MCF 10A (cell line): ENCODE measurements around the gene PGGHG. TPM values are rescaled to one million over a fixed set of nuclear protein-coding genes. Genes with fewer than 3 reads are reported as not detected.
"Not testable (repeated sequence)": the region's sequence is repeated elsewhere in the genome, so short reads cannot be mapped to it uniquely, and the experiment has no call there.

Source experiments
- BruUV-seq: library from RNA; stranded (reverse); fragments of 400-500 nt; replicated peaks from 2 replicates; lab custom pipeline; 2021; lab: Mats Ljungman, UMichigan
- CTCF ChIA-PET: fragments of 300-600 bp; sonication (Branson Sonifier 250); formaldehyde crosslinking; extraction: SDS; loops from one replicate; lab custom pipeline; 2021; ENCODE audit warnings: antibody characterized with exemption, inconsistent platforms; lab: Yijun Ruan, JAX
- POLR2A ChIA-PET: fragments of 300-600, 350-650 bp; sonication (Branson Sonifier 250); formaldehyde crosslinking; extraction: SDS; loops from one replicate; lab custom pipeline; 2020; ENCODE audit warnings: antibody characterized with exemption, inconsistent platforms; lab: Yijun Ruan, JAX
- DNase-seq: peaks from one replicate; pipeline ENCODE4 v3.0.0-alpha.2; 2018; ENCODE audit not compliant: unreplicated experiment
- H3K27ac Mint-ChIP-seq: one replicate; pipeline ENCODE4 v1.8.0; 2022; ENCODE audit warnings: mild to moderate bottlenecking, low read depth, mixed read lengths; ENCODE audit not compliant: unreplicated experiment
- H3K27me3 Mint-ChIP-seq: one replicate; pipeline ENCODE4 v1.8.0; 2022; ENCODE audit warnings: mixed read lengths; ENCODE audit not compliant: insufficient read depth, unreplicated experiment
- H3K36me3 Mint-ChIP-seq: one replicate; pipeline ENCODE4 v1.8.0; 2022; ENCODE audit warnings: mild to moderate bottlenecking, moderate library complexity, mixed read lengths; ENCODE audit not compliant: insufficient read depth, unreplicated experiment
- H3K4me1 Mint-ChIP-seq: one replicate; pipeline ENCODE4 v1.8.0; 2022; ENCODE audit warnings: mixed read lengths; ENCODE audit not compliant: insufficient read depth, unreplicated experiment
- H3K4me3 Mint-ChIP-seq: one replicate; pipeline ENCODE4 v1.8.0; 2022; ENCODE audit warnings: mild to moderate bottlenecking, moderate library complexity, mixed read lengths; ENCODE audit not compliant: unreplicated experiment
- H3K9me3 Mint-ChIP-seq: one replicate; pipeline ENCODE4 v1.8.0; 2022; ENCODE audit warnings: mixed read lengths; ENCODE audit not compliant: unreplicated experiment
- intact Hi-C: fragments of 100-400 bp; cut with micrococcal nuclease; formaldehyde crosslinking; loops from 2 replicates; pipeline ENCODE4 v1.14.1; 2022
- total RNA-seq: library from RNA; stranded (reverse); gene quantifications from 2 replicates; pipeline ENCODE4 v1.2.3, GENCODE V29; 2022
- TF ChIP-seq, protein P1 (sequence below): fragments of 200-600 bp; IDR thresholded peaks from one replicate; pipeline ENCODE4 v1.8.0; 2022; ENCODE audit warnings: antibody characterized with exemption, mild to moderate bottlenecking; ENCODE audit not compliant: unreplicated experiment

PGGHG gene
- total RNA-seq, 1 experiment from 2014 or later, result 6.3 TPM

- TF ChIP-seq, protein P1, sequence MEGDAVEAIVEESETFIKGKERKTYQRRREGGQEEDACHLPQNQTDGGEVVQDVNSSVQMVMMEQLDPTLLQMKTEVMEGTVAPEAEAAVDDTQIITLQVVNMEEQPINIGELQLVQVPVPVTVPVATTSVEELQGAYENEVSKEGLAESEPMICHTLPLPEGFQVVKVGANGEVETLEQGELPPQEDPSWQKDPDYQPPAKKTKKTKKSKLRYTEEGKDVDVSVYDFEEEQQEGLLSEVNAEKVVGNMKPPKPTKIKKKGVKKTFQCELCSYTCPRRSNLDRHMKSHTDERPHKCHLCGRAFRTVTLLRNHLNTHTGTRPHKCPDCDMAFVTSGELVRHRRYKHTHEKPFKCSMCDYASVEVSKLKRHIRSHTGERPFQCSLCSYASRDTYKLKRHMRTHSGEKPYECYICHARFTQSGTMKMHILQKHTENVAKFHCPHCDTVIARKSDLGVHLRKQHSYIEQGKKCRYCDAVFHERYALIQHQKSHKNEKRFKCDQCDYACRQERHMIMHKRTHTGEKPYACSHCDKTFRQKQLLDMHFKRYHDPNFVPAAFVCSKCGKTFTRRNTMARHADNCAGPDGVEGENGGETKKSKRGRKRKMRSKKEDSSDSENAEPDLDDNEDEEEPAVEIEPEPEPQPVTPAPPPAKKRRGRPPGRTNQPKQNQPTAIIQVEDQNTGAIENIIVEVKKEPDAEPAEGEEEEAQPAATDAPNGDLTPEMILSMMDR, result no peak
- no TSS peak for BruUV-seq
- ChIA-PET POLR2A (interaction anchor here (0.6 to 0.9 kb wide), 2 partner anchors 48 to 204 kb away, joined by 3 read pairs; partner anchors contain the start of gene LRRC56), CTCF (interaction anchor here (0.6 kb wide), 2 partner anchors 25 to 46 kb away, joined by 3 to 5 read pairs; partner anchors contain the start of gene IFITM2)
- intact Hi-C loops, result no loop called here
- H3K4me3 Mint-ChIP-seq, result no peak overlapping the region
- no peaks in the 10 kb centered on the region for H3K9me3 Mint-ChIP-seq
- H3K27ac Mint-ChIP-seq, result no peak overlapping the region
- DNase-seq, result no peak
- no peaks in the 10 kb centered on the region for H3K36me3 Mint-ChIP-seq
- no peaks in the 10 kb centered on the region for H3K27me3 Mint-ChIP-seq
- H3K4me1 Mint-ChIP-seq, result no peaks in the 10 kb centered on the region
Observed at GRCh38 chr11:332651-333480, 43.9 kb downstream of the PGGHG start.

GRCh38 chr11:333616-334263 lies 44.8 kb downstream of the PGGHG start:
- H3K27me3 Mint-ChIP-seq, DNase-seq, H3K36me3 Mint-ChIP-seq, H3K4me3 Mint-ChIP-seq, BruUV-seq, intact Hi-C loops, H3K4me1 Mint-ChIP-seq, H3K27ac Mint-ChIP-seq, H3K9me3 Mint-ChIP-seq: not testable (repeated sequence)
- ChIA-PET POLR2A (interaction anchor here (0.6 to 0.9 kb wide), 2 partner anchors 26 to 203 kb away, joined by 3 read pairs; partner anchors contain the start of genes IFITM2 and LRRC56), CTCF (interaction anchor here (0.6 kb wide), 1 partner anchor 47 kb away, joined by 5 read pairs; no protein-coding TSS in a partner anchor)

GRCh38 chr11:334264-334994 lies 45.5 kb downstream of the PGGHG start:
- Mint-ChIP-seq H3K4me1 (no peaks in the 10 kb centered on the region), H3K27me3 (no peaks in the 10 kb centered on the region), H3K27ac (no peak overlapping the region), H3K4me3 (no peak overlapping the region), H3K36me3 (no peaks in the 10 kb centered on the region), H3K9me3 (no peaks in the 10 kb centered on the region)
- POLR2A ChIA-PET, result interaction anchor here (0.6 kb wide), 1 partner anchor 27 kb away, joined by 3 read pairs; the partner anchor contains the start of gene IFITM2
- intact Hi-C loops, result no loop called here
- TF ChIP-seq, protein P1, result no peak
- no peak for DNase-seq
- CTCF ChIA-PET, result no interaction called here
- BruUV-seq, result no TSS peak

- no peak for DNase-seq
- Mint-ChIP-seq H3K27me3 (peaks cover 10% of the 10 kb centered on the region), H3K4me3 (no peak overlapping the region), H3K36me3 (no peaks in the 10 kb centered on the region), H3K4me1 (no peaks in the 10 kb centered on the region), H3K9me3 (no peaks in the 10 kb centered on the region), H3K27ac (no peak overlapping the region)
- TF ChIP-seq, protein P1, result no peak
- ChIA-PET CTCF (no interaction called here), POLR2A (no interaction called here)
- BruUV-seq, result no TSS peak
- intact Hi-C loops, result no loop called here
Observed at GRCh38 chr11:335779-336658, 47.1 kb downstream of the PGGHG start.
